ENCODE results near the gene EPB42. TPM values are rescaled to one million over a fixed set of nuclear protein-coding genes. Genes with fewer than 3 reads are reported as not detected.
A peak's percentile ranks its signal among the peaks of the same experiment; 100 is the strongest.

Gene EPB42
- total and polyA plus RNA-seq, 2 donors (not counting 1 experiment from before 2014, with no cell fraction given): not detected

- Histone ChIP-seq H3K9ac (ENCODE audit: low read length) (no peak overlapping the region), H3K4me3 (ENCODE audit: control extremely low read depth in 1 of 5, extremely low read depth in 1 of 5, insufficient read depth in 1 of 5, low read depth in 2 of 5, low read length in 4 of 5) (no peak overlapping the region), H3K79me2 (ENCODE audit: control insufficient read depth, insufficient read depth, low read length) (no peaks in the 10 kb centered on the region), H3K4me1 (ENCODE audit: control insufficient read depth in 2 of 2, insufficient read depth in 2 of 2, low read length in 2 of 2) (no peaks in the 10 kb centered on the region), H4K20me1 (ENCODE audit: control insufficient read depth, insufficient read depth, low read length, poor library complexity, severe bottlenecking) (no peaks in the 10 kb centered on the region), H3K9me3 (ENCODE audit: control extremely low read depth in 1 of 3, control insufficient read depth in 2 of 3, insufficient read depth in 1 of 3, low read length in 2 of 3) (no peaks in the 10 kb centered on the region), H3K36me3 (replicated peaks in 1 of 2; ENCODE audit: control extremely low read depth in 1 of 2, control insufficient read depth in 1 of 2, extremely low read depth in 1 of 2, insufficient read depth in 2 of 2, low read length in 1 of 2) (peaks cover 5 to 59% of the 10 kb centered on the region in 2 experiments), H3K27ac (ENCODE audit: low read length in 2 of 2) (no peak overlapping the region), H3K4me2 (replicated peaks; ENCODE audit: low read depth, low read length, poor library complexity, severe bottlenecking) (no peak overlapping the region), H2AFZ (ENCODE audit: insufficient read depth, low read depth, low read length, poor library complexity, severe bottlenecking) (no peak overlapping the region), H3K27me3 (replicated peaks in 1 of 4; ENCODE audit: control extremely low read depth in 1 of 4, control insufficient read depth in 3 of 4, insufficient read depth in 4 of 4, low read length in 3 of 4) (no peaks in the 10 kb centered on the region)
- no CpG with 5 or more reads among the region's 2 CpGs for WGBS (ENCODE audit: insufficient coverage)
- no peaks in the 10 kb centered on the region for H3K4me1 Mint-ChIP-seq
- CTCF ChIA-PET: no interaction called here
- DNase-seq (no peak), ATAC-seq (ENCODE audit: low read depth) (no peak)
- intact Hi-C loops (cut with micrococcal nuclease): no loop called here
- no peaks in the 10 kb centered on the region for H3K27me3 Mint-ChIP-seq
- no peaks in the 10 kb centered on the region for H3K9me3 Mint-ChIP-seq (ENCODE audit: insufficient read depth)
- no peak overlapping the region for H3K27ac Mint-ChIP-seq
- POLR2A ChIA-PET: no interaction called here
- TF ChIP-seq CTCF (IDR thresholded peaks at IDR 0.05) (no peak), EZH2 (IDR thresholded peaks at IDR 0.05; ENCODE audit: borderline replicate concordance, insufficient read depth, low read depth, low read length, poor library complexity, severe bottlenecking) (no peak)
- no peak overlapping the region for H3K4me3 Mint-ChIP-seq
These were observed 55.0 kb downstream of the EPB42 start for GRCh38 chr15:43165801-43166325.

GRCh38 chr15:43153269-43153668 is 67.5 kb downstream of the EPB42 start:
- Histone ChIP-seq H3K4me2 (replicated peaks; ENCODE audit: low read depth, low read length, poor library complexity, severe bottlenecking) (no peak overlapping the region), H3K4me1 (ENCODE audit: control insufficient read depth in 2 of 2, insufficient read depth in 2 of 2, low read length in 2 of 2) (no peaks in the 10 kb centered on the region), H2AFZ (ENCODE audit: insufficient read depth, low read depth, low read length, poor library complexity, severe bottlenecking) (no peak overlapping the region), H3K79me2 (ENCODE audit: control insufficient read depth, insufficient read depth, low read length) (peaks cover 7% of the 10 kb centered on the region), H3K9me3 (ENCODE audit: control extremely low read depth in 1 of 3, control insufficient read depth in 2 of 3, insufficient read depth in 1 of 3, low read length in 2 of 3) (no peaks in the 10 kb centered on the region), H3K27me3 (replicated peaks in 1 of 4; ENCODE audit: control extremely low read depth in 1 of 4, control insufficient read depth in 3 of 4, insufficient read depth in 4 of 4, low read length in 3 of 4) (no peaks in the 10 kb centered on the region), H3K36me3 (replicated peaks in 1 of 2; ENCODE audit: control extremely low read depth in 1 of 2, control insufficient read depth in 1 of 2, extremely low read depth in 1 of 2, insufficient read depth in 2 of 2, low read length in 1 of 2) (peaks cover 10 to 70% of the 10 kb centered on the region in 2 experiments), H3K9ac (ENCODE audit: low read length) (no peak overlapping the region), H4K20me1 (ENCODE audit: control insufficient read depth, insufficient read depth, low read length, poor library complexity, severe bottlenecking) (no peaks in the 10 kb centered on the region), H3K4me3 (ENCODE audit: control extremely low read depth in 1 of 5, extremely low read depth in 1 of 5, insufficient read depth in 1 of 5, low read depth in 2 of 5, low read length in 4 of 5) (no peak overlapping the region), H3K27ac (ENCODE audit: low read length in 2 of 2) (peak overlapping the region in 1 of 2 donors; percentile 1)
- ChIA-PET CTCF (no interaction called here), POLR2A (no interaction called here)
- ATAC-seq (ENCODE audit: low read depth) (no peak), DNase-seq (no peak)
- intact Hi-C loops (cut with micrococcal nuclease): no loop called here
- no peak for TF ChIP-seq CTCF (IDR thresholded peaks at IDR 0.05)
- TF ChIP-seq EZH2 (IDR thresholded peaks at IDR 0.05; ENCODE audit: borderline replicate concordance, insufficient read depth, low read depth, low read length, poor library complexity, severe bottlenecking): no peak
- Mint-ChIP-seq H3K4me1 (peaks cover 4% of the 10 kb centered on the region), H3K9me3 (ENCODE audit: insufficient read depth) (no peaks in the 10 kb centered on the region), H3K27me3 (no peaks in the 10 kb centered on the region), H3K4me3 (no peak overlapping the region), H3K27ac (no peak overlapping the region)
